ENCODE data around the gene TBL1X.
"Not testable (repeated sequence)": the region's sequence is repeated elsewhere in the genome, so short reads cannot be mapped to it uniquely, and the experiment has no call there.

The TBL1X gene

DNA sequence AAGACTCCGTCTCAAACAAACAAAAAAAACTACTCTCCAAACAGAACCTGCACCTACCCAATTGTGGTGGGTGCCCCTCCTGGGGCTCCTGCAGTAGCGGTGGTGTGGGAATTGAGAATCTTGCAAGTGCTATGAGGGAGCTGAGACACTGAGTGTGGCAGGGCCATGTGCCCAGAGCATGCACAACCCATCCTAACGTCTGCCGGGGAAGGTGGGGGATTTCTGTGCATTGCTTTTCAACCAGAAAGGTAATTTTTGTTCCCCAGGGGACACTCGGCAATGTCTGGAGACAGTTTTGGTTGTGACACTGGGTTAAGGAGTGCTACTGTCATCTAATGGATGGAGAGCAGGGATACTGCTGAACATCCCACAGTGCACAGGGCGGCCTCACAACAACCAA, 35.7 kb downstream of the TBL1X start:
- DNase-seq = no peak

DNA sequence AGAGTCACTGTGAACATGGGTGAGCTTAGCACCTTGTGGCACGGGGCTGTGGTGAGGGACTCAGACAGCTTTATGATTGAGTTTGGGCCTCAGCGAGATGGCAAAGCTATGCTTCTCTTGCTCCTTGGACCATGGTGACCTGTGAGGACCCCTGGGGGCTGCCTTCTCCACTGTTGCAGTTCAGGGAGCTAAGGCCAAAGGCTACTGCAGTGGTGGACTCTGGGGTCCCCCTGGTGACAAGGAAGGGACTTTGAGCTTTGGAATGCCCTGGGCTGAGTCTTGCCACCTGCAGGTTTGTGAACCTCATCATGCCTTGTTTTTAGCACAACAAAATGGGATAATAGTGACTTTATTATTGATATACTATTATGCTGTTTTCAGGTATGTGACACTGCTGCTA, 36.5 kb downstream of the TBL1X start:
- no peak for DNase-seq

DNA sequence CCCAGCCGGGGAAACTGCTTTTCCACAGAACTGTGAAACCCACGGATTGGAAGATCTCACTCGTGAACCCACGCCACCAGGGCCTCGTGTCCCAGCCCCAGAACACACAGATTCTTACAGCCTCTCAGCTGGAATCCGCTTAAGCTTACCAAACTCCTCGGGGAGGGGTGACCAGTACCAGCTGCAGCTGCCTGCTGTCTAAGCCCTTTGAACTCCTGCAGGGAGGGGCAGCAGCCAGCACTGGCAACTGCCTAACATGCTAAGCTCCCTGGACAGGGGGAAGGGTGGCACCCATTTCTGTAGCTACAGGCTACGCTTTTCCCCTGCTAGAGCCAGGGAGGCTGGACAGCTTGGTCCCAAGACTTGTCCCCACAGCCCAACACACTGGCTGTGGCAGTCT, 38.4 kb downstream of the TBL1X start:
- no peak for DNase-seq

DNA sequence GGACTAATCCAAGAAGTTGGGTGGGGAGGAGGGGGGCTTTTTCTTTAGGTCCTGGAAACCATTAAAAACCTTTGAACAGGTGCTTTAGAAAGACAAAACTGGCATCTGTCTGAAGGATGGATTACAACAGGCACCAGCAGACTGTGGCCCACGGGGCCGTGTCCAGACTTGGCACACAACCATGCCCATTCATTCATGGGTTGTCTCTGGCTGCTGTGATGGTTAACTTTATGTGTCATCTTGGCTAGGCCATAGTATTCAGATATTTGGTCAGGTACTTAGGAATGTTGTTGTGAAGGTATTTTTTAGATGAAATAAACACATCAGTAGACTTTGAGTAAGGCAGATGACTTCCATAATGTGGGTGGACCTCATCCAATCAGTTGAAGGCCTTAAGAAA, 45.5 kb downstream of the TBL1X start:
- no peak for DNase-seq

DNA sequence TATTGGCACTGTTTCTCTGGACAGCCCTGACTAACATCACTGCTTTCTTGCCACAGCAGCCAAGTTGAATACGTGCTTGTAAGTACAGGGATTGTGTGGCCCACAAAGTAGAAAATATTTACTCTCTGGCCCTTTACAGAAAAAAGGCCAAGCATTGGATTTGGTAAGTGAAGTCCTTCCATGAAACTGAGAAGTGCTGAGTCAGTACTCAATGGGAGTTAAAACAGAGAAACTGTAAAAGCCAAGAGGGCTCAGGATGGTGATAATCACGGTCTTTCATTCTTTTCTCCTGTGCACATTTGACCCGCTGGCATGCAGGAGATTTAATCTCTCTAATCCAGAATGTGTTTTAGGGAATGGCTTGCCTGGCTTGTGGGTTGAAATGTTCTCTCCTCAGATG, 46.1 kb downstream of the TBL1X start:
- no peak for DNase-seq

DNA sequence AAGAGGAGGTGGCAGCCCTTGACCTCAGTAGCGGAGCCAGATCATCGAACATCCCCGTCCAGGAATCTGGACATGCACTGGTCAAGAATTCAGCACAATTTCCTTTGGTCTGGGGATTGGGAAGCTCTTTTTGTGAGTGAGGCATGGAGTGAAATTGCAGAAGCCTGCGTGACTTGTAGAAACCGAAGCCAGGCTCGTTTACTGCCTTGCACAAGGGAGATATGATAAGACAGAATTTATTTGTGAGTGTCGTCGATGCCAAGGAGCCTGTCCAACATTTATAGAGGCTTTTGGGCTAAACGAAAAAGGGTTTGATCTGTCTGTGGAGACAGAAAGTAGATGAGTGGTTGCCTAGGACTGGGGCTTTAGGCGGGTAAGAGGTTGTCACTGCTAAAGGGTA, 50.6 kb downstream of the TBL1X start:
- no peak for DNase-seq

DNA sequence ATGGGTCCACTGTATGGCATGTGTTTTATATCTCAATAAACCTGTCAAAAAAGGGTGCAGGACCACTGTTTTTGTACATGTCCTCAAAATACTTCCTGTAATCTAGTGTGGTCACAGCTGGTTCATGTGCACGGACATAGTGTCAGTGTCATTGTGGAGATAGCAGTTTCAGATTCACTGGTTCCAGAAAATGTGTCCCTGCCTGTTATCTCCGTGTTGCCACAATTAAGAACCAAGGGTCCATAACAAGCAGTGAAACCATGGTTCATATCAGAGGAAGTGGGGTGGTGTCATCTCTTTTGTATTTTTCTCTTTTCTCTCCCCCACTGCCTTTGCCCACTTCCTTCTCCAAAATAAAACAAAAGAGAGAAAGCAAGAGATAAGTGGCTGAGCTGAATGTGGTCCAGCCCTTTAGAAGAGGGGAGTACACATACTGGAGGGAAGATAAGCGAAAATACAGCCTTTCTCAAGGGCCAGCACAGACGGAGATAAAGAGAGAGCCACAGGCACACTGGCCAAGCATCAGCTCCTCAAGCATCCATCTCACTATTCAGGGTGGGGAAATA, 51.2 kb downstream of the TBL1X start:
- no peak for DNase-seq

DNA sequence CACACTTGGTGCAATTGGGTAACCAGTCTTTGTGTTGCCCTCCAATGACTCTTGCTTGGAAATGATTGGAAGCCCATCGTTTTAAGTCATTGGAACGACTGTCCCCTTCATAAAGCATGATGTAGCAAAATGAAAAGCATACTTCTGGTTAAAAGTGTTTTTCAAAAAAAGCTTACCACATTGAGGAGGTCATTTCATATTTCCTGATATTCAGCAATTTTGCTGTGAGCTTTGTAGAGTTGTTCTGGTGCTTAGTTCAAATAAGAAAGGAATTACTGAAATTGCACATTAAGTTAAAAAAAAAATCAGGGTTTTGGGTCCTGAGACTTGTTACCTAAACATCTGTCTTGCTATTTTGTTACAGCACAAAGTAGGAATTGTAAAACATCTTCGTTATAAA, 51.8 kb downstream of the TBL1X start:
- DNase-seq = no peak

DNA sequence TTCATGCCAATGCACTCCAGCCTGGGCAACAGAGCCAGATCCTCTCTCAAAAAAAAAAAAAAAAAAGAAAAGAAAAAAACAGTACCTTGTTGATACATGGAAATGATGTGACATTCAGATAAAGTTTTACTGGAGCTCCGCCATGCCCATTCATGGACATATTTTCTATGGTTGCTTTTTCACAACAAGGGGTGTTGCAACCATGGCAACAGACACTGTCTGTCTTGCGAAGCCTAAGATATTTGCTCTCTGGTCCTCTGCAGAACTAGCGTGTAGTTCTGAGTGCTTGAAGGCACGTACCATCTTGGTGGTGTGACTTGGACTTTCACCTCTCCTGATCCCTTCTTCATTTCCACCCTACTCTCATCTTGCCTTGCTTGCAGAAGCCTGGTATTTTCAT, 53.2 kb downstream of the TBL1X start:
- no peak for DNase-seq

DNA sequence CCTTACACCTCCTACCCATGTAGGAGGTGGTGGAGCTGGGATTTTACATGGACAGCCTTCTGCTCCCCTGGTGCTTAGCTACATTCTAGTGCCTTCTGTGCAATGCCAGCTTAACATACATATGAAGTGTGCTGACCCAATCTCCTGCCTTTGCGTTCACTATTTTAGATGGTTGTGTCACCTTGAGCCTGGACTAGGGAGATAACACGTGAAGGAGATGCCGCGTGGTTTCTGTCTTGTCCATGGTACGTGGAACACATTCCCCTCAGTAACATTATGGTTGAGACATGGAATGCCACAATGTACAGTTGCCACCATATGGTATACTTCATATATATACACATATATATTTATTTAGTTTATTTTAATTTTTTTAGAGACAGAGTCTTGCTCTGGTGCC, 54.0 kb downstream of the TBL1X start:
- DNase-seq = no peak

DNA sequence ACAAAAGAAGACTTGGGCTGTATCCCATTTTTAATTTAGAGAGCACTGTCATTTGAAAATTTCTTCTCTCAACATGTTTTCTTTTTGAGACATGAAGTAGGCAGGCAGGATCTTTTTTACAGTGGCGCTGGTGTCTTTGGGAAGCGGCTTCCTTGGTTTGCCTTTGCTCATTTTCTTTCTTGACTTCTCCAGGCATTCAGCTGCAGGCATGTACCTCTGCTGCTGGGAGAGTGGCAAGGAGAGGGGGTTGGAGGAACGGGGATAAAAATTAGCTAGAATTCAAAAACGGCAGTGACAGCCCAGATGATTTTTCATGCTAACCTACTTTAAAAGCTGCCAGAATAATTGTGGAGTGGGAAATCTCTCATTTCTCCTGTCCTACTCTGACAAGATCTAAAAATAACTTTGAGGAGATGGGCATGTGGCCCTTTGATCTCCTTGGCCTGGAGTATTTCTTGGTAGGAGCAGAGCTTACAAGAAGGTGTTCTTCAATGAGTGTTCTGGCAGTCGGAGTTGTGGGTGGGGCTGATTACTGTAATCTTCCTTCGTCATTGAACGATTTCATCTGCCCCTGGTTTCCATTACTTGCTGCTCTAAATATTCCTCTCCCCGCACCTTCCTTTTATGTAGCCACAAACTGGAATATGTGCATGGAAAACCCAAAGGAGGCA, 54.8 kb downstream of the TBL1X start:
- DNase-seq = no peak

DNA sequence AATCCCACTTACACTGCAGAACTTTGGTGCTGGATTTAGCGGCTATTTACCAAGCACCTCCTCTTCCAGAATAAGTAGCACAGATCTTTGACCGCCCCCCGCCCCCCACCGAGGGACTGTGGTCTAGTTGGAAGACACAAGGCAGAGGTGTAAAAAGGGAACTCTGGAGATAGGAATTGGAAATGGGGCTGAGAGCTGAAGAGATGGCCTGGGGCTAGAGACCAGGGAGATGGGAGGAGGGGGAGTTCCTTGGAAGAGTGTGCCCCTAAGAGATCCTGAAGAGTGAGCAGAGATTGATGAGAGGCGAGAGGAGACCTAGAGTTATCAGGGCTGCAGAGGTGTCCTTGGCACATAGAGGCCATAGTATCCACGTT, 55.3 kb downstream of the TBL1X start:
- DNase-seq = no peak

DNA sequence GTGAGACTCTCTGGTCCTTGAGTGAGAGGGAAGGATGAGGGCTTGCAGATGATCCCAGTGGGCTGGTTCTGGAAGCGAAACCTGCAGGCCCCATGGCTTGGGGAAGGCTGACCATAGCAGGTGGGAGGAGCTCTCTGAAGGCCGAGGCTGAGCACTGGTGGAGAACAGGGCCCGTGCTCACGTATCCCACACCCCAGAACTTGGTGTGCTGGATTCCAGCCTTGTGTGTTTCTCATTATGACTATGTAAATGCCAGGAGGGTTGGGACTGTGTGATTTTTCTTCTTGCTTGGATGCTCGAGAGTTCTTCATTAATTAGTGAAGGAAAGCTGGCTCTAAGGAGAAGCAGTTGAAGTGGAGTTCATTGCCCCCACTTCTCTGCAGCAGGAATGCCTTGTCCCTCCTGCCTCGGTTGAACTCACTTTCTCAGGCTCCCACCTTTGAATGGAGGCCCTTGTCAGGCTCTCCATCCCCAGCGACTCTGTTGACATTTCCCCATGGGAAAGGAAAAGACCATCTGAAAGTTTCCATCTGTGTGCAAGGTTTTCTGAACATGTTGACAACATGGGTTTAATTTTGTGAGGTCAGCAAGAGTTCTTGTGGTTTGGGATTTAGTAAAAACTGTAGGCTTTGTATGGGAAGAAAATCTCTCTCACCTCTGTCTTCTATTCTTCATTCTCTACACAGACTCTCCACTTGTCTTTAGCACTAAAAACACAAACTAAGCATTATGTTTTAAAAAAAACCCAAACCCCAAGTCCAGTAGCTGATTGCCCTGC, 57.7 kb downstream of the TBL1X start:
- no peak for DNase-seq

DNA sequence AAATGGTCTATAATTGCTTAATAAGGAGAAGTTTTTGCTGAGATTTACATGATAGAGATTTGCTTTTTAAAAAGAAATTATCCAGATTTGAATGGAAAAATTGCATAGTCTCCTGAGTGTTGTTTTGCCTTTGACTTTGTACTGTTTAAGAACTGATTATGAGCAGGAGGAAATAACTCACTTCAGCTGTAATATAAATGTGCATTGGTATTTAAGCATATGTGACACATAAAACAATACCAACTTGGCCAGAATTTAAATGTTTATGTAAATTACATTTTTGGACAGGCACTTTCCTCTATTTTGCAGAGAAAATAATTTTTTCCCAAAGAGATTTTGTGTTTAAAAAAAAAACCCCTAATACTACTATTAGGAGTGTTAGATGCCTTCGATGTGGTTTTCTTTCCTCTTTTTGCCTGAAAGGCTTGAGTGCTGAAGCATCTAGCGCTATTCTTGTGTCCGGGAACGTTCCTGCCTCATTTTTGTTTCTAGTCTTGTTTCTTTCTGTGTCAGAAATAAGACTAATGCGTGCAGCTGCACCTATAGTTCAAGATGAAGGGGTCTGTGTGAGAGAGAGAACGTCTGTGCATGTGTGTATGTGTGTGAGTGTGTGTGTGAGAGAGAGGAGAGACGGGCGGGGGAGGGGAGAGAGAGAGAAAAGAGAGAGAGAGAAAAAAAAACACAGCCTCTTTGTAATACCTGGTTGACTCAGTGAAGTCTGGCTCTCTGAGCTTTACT, 60.8 kb downstream of the TBL1X start:
- no peak for DNase-seq

DNA sequence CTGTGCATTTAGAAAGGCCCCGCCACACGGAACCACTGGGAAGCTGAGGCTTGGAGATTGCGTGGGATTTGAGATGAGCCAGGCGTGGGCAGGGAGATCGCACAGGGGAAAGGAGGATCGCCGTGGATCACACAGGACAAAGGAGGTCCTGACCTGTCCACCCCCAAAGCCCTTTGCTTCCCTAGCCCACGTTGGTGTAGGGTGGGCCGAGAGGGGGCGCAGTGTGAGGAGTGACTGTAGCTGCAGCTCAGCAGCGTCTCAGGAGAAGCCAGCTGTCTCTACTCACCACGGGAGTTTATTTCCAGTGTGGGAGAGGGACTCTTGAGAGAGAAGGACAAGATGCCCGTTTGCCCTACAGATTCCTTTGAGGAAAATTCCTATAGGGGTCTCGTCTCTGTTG, 62.1 kb downstream of the TBL1X start:
- DNase-seq = no peak

DNA sequence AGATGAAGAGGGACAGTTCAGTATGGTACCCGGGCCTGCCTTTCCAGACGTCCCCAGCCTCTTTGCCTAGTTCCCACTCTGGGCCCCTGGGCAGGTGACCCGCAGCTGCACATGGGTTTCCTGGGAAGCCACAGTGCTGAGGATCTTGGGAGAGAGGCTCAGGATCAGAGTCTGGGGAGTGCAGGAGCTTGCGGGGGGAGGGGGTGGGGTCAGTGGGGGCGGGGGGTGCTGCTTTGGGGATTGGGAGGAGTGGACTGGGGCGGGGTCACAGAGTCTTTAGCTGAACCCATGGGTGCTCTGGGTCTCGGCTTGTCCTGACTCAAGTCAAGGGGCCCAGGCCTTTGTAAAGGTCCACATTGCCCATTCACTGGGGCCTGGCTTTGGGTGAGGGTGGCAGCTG, 63.6 kb downstream of the TBL1X start:
- no peak for DNase-seq

DNA sequence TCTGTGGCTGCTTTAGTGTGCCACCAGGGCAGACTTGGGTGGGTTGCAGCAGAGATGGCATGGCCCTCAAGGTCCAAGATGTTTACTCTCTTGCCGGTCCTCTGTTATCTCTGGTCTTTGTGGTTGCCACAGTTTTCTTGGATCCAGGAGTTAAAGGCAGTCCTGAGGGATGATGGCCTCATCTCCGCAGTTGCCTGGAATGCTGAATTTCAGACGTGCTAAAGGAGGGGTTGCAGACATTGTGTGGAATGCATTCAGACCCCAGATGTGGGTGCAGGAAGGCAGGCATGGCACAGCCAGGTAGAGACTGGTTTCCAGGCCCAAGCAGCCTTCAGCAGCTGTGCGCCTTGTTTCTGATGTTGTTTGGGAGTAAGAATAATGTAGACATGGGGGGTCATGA, 64.4 kb downstream of the TBL1X start:
- no peak for DNase-seq

DNA sequence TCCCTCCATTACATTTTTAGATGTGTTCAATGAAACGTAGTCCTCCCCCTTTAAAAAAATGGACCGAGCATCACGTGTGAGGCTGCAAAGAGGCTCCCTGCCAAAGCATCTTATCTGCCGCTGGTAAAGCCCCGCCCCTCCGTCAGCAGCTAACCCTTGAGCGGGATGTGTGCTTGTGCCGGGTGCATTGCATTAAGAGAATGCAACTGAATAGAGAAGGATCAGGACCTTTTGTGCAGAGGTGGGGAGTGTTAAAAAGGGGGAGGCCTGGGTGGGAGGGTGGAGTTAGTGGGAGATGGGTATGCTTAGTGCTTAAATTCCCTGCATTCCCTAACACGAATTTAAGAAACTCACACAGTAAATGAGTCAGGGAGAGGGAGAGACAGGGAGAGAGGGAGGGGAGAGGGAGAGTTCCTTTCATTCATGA, 66.0 kb downstream of the TBL1X start:
- peak; percentile 13 to 64 (median 45) for DNase-seq

DNA sequence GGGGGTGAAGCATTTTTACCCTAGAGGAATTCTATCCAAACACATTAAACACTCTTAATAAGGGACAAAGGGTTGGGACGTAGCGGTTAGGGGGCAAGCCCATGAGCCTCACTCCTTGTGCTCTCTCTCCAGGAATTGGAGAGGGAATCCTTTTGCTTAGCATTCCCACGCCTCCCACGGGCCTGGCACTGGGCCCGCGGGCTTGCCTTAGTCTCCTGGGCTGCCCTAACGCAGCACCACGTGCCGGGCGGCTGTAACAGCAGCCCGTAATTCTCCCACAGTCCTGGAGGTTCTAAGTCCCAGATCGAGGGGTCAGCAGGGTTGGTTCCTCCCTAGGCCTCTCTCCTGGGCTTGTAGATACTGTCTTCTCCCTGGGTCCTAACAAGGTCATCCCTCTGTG, 67.5 kb downstream of the TBL1X start:
- DNase-seq = no peak

DNA sequence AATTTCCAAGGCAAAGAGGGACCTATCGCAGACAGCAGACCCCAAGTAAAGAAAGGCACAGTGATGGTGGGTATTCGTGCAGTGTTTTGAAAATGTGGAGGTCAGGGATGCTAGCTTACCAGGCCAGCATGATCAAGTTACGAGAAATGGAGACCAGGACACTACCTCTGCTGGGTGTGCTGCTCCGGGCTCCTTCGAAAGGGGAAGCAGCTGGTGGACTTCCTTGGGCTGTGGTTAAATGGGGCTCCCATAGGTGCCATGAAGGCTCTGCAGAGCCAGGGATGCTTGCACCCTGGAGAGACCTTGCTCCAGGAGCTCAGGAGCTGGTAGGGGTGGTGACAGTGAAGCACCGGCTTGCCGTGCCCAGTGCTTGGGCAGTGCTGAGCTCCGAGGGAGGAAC, 68.8 kb downstream of the TBL1X start:
- DNase-seq = no peak

DNA sequence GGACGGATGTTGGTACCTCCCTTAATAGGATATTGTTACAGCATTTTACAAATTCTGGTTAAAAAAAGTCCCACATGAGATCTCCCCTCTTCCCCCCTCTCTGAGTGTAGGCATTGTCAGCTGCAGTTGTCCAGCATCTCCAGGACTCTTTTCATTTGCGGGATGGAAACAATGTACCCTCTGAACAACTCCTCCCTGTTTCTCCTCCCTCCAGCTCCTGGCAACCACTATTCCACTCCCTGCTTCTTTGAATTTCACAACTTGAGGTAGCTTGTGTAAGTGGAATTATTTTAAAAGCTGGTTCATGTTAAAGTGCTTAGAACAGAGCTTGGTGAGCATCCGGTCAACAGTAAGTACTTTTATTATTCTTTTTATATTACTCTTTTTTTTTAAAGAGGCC, 69.8 kb downstream of the TBL1X start:
- no peak for DNase-seq

DNA sequence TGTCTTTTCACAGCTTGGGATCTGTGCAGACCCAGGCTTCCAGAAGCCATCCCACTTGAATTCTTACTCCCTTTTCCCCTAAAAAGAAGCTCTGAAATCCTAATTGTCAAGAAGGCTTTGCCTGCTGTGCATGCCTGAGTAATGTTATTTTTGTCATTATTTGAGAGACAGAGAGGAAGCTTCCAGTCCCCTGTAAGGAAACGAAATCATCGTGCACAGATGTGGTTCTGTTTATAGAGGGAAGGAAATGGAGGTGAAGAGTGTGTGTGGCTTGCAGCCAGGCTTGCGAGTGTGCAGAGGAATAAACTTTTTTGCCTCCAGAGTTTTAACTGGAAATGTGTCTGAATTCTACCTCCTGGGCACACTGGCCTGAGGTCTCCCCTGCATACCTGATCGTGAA, 70.2 kb downstream of the TBL1X start:
- DNase-seq = no peak

DNA sequence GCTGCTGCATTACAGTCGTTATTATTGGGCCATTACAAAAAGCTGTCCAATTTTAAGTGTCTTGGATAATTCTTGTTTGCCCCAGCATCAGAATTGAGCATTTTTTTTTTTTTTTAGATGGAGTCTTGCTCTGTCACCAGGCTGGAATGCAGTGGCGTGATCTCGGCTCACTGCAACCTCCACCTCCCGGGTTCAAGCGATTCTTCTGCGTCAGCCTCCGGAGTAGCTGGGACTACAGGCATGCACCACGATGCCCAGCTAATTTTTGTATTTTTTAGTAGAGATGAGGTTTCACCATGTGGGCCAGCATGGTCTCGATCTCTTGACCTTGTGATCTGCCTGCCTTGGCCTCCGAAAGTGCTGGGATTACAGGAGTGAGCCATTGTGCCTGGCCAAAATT, 71.3 kb downstream of the TBL1X start:
- DNase-seq = not testable (repeated sequence)

DNA sequence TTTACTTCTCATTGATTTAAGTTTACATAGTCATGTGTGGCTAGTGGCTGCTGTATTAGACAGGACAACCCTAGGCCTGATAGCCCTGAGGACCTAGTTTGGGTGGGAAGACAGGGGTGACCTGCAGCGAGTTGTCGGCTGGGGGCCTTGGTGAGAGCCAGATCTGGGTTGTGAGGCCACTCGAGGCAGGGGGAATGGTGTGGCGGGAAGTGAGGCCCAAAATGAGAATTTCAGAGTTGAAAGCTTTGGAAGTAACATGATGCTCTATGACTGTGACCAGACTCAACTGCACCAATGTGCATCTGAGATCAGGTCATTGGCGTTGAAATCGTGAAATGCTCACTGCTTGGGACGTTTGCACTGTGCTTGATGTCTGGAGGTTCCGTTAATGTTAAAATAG, 72.9 kb downstream of the TBL1X start:
- no peak for DNase-seq
